ENCODE data around the gene VIPR1.
A peak's percentile ranks its signal among the peaks of the same experiment; 100 is the strongest.
"Not testable (repeated sequence)": the region's sequence is repeated elsewhere in the genome, so short reads cannot be mapped to it uniquely, and the experiment has no call there.

The VIPR1 gene

DNA sequence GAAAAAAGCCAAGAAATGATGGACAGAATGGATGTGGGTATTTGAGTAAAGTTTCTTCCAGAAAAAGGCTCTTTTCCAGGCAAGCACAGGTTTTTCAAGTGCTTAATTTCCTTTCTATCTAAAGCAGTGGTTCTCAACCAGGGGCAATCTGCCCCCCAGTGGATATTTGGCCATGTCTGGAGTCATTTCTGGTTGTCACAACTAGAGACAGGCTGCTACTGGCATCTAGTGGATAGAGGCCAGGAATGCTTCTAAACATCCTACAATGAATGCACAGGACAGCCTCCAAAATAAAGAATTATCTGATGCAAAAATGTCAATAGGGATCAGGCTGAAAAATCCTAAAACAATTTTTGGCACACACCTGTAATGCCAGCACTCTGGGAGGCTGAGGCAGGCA lies 55.4 kb downstream of the VIPR1 start:
- no peak overlapping the region for H3K4me3 ChIP-seq (ENCODE audit: low read depth, low read length)
- TF ChIP-seq, protein P1, sequence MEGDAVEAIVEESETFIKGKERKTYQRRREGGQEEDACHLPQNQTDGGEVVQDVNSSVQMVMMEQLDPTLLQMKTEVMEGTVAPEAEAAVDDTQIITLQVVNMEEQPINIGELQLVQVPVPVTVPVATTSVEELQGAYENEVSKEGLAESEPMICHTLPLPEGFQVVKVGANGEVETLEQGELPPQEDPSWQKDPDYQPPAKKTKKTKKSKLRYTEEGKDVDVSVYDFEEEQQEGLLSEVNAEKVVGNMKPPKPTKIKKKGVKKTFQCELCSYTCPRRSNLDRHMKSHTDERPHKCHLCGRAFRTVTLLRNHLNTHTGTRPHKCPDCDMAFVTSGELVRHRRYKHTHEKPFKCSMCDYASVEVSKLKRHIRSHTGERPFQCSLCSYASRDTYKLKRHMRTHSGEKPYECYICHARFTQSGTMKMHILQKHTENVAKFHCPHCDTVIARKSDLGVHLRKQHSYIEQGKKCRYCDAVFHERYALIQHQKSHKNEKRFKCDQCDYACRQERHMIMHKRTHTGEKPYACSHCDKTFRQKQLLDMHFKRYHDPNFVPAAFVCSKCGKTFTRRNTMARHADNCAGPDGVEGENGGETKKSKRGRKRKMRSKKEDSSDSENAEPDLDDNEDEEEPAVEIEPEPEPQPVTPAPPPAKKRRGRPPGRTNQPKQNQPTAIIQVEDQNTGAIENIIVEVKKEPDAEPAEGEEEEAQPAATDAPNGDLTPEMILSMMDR (IDR thresholded peaks at IDR 0.05; ENCODE audit: insufficient read depth, low read depth, low read length, missing control alignments) = no peak
- DNase-seq (ENCODE audit: low read depth) = no peak

- no peak for DNase-seq (ENCODE audit: low read depth)
- TF ChIP-seq, protein P1 (IDR thresholded peaks at IDR 0.05; ENCODE audit: insufficient read depth, low read depth, low read length, missing control alignments) = no peak
- H3K4me3 ChIP-seq (ENCODE audit: low read depth, low read length) = no peak overlapping the region
Observed at GRCh38 chr3:42562047-42562907, 59.8 kb downstream of the VIPR1 start.

DNA sequence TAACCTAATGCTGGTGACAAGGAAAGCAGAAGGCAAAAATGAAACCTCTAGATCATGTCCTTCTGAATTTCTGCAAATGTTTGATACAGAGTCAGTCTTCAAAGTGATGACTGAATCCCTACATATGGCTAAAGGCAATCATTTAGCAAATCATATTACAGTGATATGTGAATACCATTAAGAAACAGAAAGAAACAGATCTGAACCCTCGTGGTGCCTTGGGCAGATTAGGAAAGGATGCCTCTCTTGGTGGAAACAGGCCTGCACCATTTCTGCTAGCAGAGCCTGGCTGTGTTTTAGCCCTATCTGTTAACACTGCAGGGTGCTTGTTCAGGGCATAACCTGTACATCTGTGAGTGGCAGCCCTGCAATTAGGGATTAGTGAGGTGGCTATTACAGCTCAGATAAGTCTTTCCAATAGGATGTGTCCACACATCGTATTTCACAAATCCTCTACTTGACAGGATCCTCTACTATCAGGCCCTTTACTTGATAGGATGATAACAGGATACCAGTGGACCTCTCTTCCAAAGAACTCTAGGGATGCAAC lies 67.2 kb downstream of the VIPR1 start:
- TF ChIP-seq, protein P1 (IDR thresholded peaks at IDR 0.05; ENCODE audit: insufficient read depth, low read depth, low read length, missing control alignments) = no peak
- DNase-seq (ENCODE audit: low read depth) = no peak
- H3K4me3 ChIP-seq (ENCODE audit: low read depth, low read length) = no peak overlapping the region

DNA sequence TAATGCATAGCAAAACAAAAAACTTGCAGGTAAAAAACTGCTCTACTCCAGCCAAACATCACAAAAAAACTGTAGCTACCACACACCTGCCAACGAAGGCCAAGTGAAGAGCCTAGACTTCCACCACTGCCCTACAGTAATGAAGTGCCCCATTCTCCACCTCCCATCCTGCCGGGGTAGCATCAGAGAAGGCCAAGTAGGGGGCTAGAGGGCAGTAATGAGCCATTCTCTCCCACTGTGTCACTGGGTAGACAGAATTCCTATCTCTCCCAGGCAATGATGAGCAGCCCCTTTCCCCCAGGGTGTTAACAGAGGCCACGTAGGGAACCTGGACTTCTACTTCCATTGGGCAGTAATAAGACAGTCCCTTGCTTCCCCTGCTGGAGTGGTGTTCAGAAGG lies 69.8 kb downstream of the VIPR1 start:
- TF ChIP-seq, protein P1 (IDR thresholded peaks at IDR 0.05; ENCODE audit: insufficient read depth, low read depth, low read length, missing control alignments) = peak; percentile 55
- H3K4me3 ChIP-seq (ENCODE audit: low read depth, low read length) = no peak overlapping the region
- DNase-seq (ENCODE audit: low read depth) = peak; percentile 45

- DNase-seq (ENCODE audit: low read depth) = no peak
- TF ChIP-seq, protein P1 (IDR thresholded peaks at IDR 0.05; ENCODE audit: insufficient read depth, low read depth, low read length, missing control alignments) = no peak
- no peak overlapping the region for H3K4me3 ChIP-seq (ENCODE audit: low read depth, low read length)
Observed at GRCh38 chr3:42575137-42575741, 72.8 kb downstream of the VIPR1 start.

- H3K4me3 ChIP-seq (ENCODE audit: low read depth, low read length) = no peak overlapping the region
- DNase-seq (ENCODE audit: low read depth) = no peak
- TF ChIP-seq, protein P1 (IDR thresholded peaks at IDR 0.05; ENCODE audit: insufficient read depth, low read depth, low read length, missing control alignments) = no peak
Observed at GRCh38 chr3:42578054-42578453, 75.6 kb downstream of the VIPR1 start.

GRCh38 chr3:42579346-42579745 lies 76.9 kb downstream of the VIPR1 start:
- DNase-seq (ENCODE audit: low read depth); H3K4me3 ChIP-seq (ENCODE audit: low read depth, low read length): not testable (repeated sequence)
